ENCODE results near the gene AEN. TPM values are rescaled to one million over a fixed set of nuclear protein-coding genes. Genes with fewer than 3 reads are reported as not detected.

The AEN gene
- total and polyA plus RNA-seq, 2 of the 8 experiments (the other 6 are each of a cell fraction or from before 2014, with no cell fraction given) = 112 to 122 TPM

GRCh38 chr15:88603885-88604284 is 17.3 kb upstream of the AEN start:
- H3K56ac ChIP-seq (replicated peaks; ENCODE audit: insufficient read length, low read depth, low read length) = no peak overlapping the region
- H3K4ac ChIP-seq (replicated peaks; ENCODE audit: insufficient read length, low read depth, low read length) = no peak overlapping the region
- no peak overlapping the region for H4K8ac ChIP-seq (ENCODE audit: extremely low read depth, insufficient read depth, low read length)
- no peak overlapping the region for H3K9ac ChIP-seq (replicated peaks in 1 of 4; ENCODE audit: extremely low read depth in 1 of 4, low read depth in 3 of 4, low read length in 3 of 4)
- POLR2A ChIA-PET (ENCODE audit: partially characterized antibody) = no interaction called here
- no peak overlapping the region for H2AFZ ChIP-seq (ENCODE audit: low read length)
- H2BK20ac ChIP-seq (ENCODE audit: low read length) = 0 out of 2 replicates have a peak overlapping the region, but pooled peaks have one; percentile 4
- H3K27me3 ChIP-seq (replicated peaks in 1 of 4; ENCODE audit: control insufficient read depth in 3 of 4, extremely low read depth in 1 of 4, insufficient read depth in 3 of 4, low read length in 3 of 4) = peaks cover 31 to 58% (median 47%) of the 10 kb centered on the region in 4 experiments
- no peak overlapping the region for H3K27ac ChIP-seq (ENCODE audit: low read depth, low read length)
- peaks cover 25% of the 10 kb centered on the region; the same call in 1 of the 2 replicates for H3K23me2 ChIP-seq (ENCODE audit: low read depth, low read length)
- 9% methylated on average over 14 of the region's 14 CpGs; no CpG with 5 or more reads in 1 of the 2 experiments for WGBS, 2 experiments (ENCODE audit: extremely low coverage in 1 of 2, insufficient coverage in 1 of 2, insufficient read length in 1 of 2, insufficient replicate concordance in 2 of 2, low coverage in 1 of 2, low lambda C conversion rate in 2 of 2, missing lambda C conversion rate in 1 of 2)
- no peaks in the 10 kb centered on the region for H3K36me3 ChIP-seq (ENCODE audit: control insufficient read depth in 2 of 4, insufficient read depth in 4 of 4, low read length in 3 of 4)
- peak; percentile 13 for FAIRE-seq
- no peak overlapping the region for H3K23ac ChIP-seq (ENCODE audit: insufficient read length)
- peaks cover 4 to 24% (median 16%) of the 10 kb centered on the region in 4 experiments for H3K4me1 ChIP-seq (replicated peaks in 1 of 4; ENCODE audit: control insufficient read depth in 3 of 4, insufficient read depth in 4 of 4, low read length in 3 of 4)
- H3K4me3 ChIP-seq (ENCODE audit: extremely low read depth in 1 of 4, insufficient read depth in 2 of 4, low read depth in 3 of 4, low read length in 4 of 4) = peak overlapping the region in 3 of 4 experiments; percentile 48 to 61 (median 57); a peak in 6 of 8 replicates
- H3K79me1 ChIP-seq (ENCODE audit: low read depth, low read length) = no peaks in the 10 kb centered on the region
- no peaks in the 10 kb centered on the region for H3K79me2 ChIP-seq (ENCODE audit: control insufficient read depth in 1 of 2, insufficient read depth in 2 of 2, low read length in 2 of 2)
- H2BK5ac ChIP-seq (ENCODE audit: low read depth, low read length) = no peak overlapping the region
- no peak overlapping the region for H4K91ac ChIP-seq (replicated peaks; ENCODE audit: insufficient read length, low read length)
- CTCF ChIA-PET (ENCODE audit: partially characterized antibody) = interaction anchor here (0.8 to 1.3 kb wide), 6 partner anchors 17 to 356 kb away, joined by 3 to 4 read pairs (median 3); no protein-coding TSS in a partner anchor
- H4K20me1 ChIP-seq (replicated peaks in 1 of 2; ENCODE audit: control insufficient read depth in 1 of 2, insufficient read depth in 2 of 2, low read length in 2 of 2) = peaks cover 0 to 7% of the 10 kb centered on the region in 2 experiments
- H4K5ac ChIP-seq (ENCODE audit: insufficient read length, low read depth, low read length) = no peak overlapping the region
- DNase-seq (ENCODE audit: low read depth in 1 of 2, low spot score in 2 of 2) = no peak
- no peak overlapping the region for H3K18ac ChIP-seq (ENCODE audit: extremely low read depth, low read length)
- no peak overlapping the region for H2BK120ac ChIP-seq (replicated peaks; ENCODE audit: low read depth, low read length)
- no peaks in the 10 kb centered on the region for H3K9me3 ChIP-seq (ENCODE audit: insufficient read depth in 2 of 2, low read depth in 1 of 2, low read length in 1 of 2)
- no peak overlapping the region for H3K14ac ChIP-seq (ENCODE audit: insufficient read length)
- no peak overlapping the region; the same call in 1 of the 2 replicates for H2BK12ac ChIP-seq (ENCODE audit: low read depth, low read length)
- H3K4me2 ChIP-seq (ENCODE audit: insufficient read depth in 1 of 2, low read depth in 2 of 2, low read length in 2 of 2) = peak overlapping the region; percentile 94 to 95
- no peak for TF ChIP-seq JUND (IDR thresholded peaks at IDR 0.05; ENCODE audit: low read length)
- TF ChIP-seq, protein P1, sequence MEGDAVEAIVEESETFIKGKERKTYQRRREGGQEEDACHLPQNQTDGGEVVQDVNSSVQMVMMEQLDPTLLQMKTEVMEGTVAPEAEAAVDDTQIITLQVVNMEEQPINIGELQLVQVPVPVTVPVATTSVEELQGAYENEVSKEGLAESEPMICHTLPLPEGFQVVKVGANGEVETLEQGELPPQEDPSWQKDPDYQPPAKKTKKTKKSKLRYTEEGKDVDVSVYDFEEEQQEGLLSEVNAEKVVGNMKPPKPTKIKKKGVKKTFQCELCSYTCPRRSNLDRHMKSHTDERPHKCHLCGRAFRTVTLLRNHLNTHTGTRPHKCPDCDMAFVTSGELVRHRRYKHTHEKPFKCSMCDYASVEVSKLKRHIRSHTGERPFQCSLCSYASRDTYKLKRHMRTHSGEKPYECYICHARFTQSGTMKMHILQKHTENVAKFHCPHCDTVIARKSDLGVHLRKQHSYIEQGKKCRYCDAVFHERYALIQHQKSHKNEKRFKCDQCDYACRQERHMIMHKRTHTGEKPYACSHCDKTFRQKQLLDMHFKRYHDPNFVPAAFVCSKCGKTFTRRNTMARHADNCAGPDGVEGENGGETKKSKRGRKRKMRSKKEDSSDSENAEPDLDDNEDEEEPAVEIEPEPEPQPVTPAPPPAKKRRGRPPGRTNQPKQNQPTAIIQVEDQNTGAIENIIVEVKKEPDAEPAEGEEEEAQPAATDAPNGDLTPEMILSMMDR (IDR thresholded peaks at IDR 0.05; ENCODE audit: control extremely low read depth in 1 of 3, insufficient read depth in 1 of 3, low read depth in 1 of 3, low read length in 3 of 3) = peak in 1 of 3 experiments; percentile 27; a peak in 1 of 4 replicates
- H2BK15ac ChIP-seq (ENCODE audit: low read length) = no peak overlapping the region
- H2AK5ac ChIP-seq (ENCODE audit: low read depth, low read length) = no peak overlapping the region
